ENCODE results near the gene PRKCH.
"Not testable (repeated sequence)": the region's sequence is repeated elsewhere in the genome, so short reads cannot be mapped to it uniquely, and the experiment has no call there.

The PRKCH gene

DNA sequence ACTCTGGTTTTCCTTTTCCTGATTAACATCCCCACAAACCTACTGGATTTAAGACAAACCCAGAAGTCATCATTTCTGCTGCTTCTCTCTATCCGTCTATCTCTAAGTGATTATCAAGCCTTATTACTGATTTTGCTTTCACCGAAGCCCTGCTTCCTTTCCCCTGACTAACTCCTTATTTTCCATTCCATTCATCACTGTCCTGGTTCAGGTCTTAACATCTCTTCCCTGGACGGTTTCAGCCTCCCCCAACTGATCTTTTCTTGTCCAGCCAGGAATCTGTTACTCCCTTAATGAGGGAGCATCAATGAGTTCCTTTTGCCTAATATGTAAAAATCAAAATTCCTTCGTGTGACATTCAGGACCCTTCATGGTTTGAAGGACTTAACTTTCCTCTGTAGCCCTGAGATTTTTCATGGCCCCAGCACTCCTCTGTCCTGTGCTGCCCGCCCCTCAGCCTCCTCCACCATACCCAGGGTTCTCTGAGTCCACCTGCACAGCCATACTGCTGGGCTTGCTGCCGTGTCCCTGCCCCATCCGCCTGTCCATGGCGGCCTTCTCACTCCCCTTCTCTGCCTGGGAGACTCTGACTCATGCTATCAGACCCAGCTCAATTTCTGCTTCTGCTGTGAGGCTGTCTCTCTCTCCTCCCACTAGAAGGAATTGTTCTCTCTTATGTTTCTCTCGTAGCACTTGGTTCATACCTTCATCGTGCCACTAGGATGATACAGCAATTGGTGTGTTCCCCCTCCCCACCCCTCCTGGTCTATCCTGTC lies 206.1 kb downstream of the PRKCH start:
- Mint-ChIP-seq H3K36me3 (ENCODE audit: insufficient read depth) (peaks cover 71% of the 10 kb centered on the region), H3K27ac (peak overlapping the region; percentile 80 to 84), H3K27me3 (no peaks in the 10 kb centered on the region), H3K9me3 (no peaks in the 10 kb centered on the region), H3K4me3 (peak overlapping the region; percentile 9 to 69), H3K4me1 (ENCODE audit: low read depth in 2 of 2) (peaks cover 62 to 80% of the 10 kb centered on the region in 2 donors)
- ATAC-seq (replicated peaks) (no peak), DNase-seq (no peak)

DNA sequence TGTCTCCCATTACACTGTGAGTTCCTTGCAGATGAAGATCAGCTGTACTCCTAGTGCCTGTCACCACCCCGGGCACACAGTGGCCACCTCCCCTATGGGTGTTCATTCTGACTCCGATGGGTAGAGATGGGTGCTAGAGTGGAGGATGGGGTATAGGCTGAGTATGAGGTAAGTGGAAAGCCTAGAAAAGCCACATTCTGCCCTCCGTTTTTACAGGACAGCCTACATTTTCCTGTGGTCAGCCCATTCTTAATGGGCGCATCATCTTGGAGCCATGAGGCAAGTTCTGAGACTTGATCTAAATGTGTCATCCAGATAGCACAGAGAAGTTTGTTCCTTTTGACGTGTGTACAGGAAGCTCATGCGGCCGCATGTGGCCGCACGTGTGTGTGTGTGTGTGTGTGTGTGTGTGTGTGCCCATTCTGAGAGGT lies 207.2 kb downstream of the PRKCH start:
- peak overlapping the region; percentile 50 to 69 for H3K4me3 Mint-ChIP-seq
- H3K36me3 Mint-ChIP-seq (ENCODE audit: insufficient read depth): peaks cover 76% of the 10 kb centered on the region
- peak overlapping the region; percentile 80 to 84 for H3K27ac Mint-ChIP-seq
- no peaks in the 10 kb centered on the region for H3K9me3 Mint-ChIP-seq
- no peaks in the 10 kb centered on the region for H3K27me3 Mint-ChIP-seq
- peaks cover 60 to 80% of the 10 kb centered on the region in 2 donors for H3K4me1 Mint-ChIP-seq (ENCODE audit: low read depth in 2 of 2)
- ATAC-seq (replicated peaks) (peak; percentile 67), DNase-seq (peak in 2 of 3 experiments; percentile 26)

DNA sequence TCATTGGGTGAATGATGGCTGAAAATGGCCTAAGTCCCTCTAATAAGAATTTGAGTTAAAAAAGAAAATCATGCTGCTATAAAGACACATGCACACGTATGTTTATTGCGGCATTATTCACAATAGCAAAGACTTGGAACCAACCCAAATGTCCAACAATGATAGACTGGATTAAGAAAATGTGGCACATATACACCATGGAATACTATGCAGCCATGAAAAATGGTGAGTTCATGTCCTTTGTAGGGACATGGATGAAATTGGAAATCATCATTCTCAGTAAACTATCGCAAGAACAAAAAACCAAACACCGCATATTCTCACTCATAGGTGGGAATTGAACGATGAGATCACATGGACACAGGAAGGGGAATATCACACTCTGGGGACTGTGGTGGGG lies 208.0 kb downstream of the PRKCH start:
- not testable (repeated sequence) for ATAC-seq (replicated peaks); H3K9me3 Mint-ChIP-seq; DNase-seq; H3K27me3 Mint-ChIP-seq; H3K4me3 Mint-ChIP-seq
- Mint-ChIP-seq H3K4me1 (ENCODE audit: low read depth in 2 of 2) (peaks cover 62 to 77% of the 10 kb centered on the region in 2 donors), H3K27ac (peak overlapping the region; percentile 80 to 84), H3K36me3 (ENCODE audit: insufficient read depth) (peaks cover 80% of the 10 kb centered on the region)

- ATAC-seq (replicated peaks) (no peak), DNase-seq (no peak)
- H3K9me3 Mint-ChIP-seq: no peaks in the 10 kb centered on the region
- no peaks in the 10 kb centered on the region for H3K27me3 Mint-ChIP-seq
- H3K4me3 Mint-ChIP-seq: no peak overlapping the region
- H3K36me3 Mint-ChIP-seq (ENCODE audit: insufficient read depth): peaks cover 84% of the 10 kb centered on the region
- H3K27ac Mint-ChIP-seq: peak overlapping the region; percentile 53 to 94
- peaks cover 56 to 73% of the 10 kb centered on the region in 2 donors for H3K4me1 Mint-ChIP-seq (ENCODE audit: low read depth in 2 of 2)
Observed at GRCh38 chr14:61530296-61530695, 208.9 kb downstream of the PRKCH start.

DNA sequence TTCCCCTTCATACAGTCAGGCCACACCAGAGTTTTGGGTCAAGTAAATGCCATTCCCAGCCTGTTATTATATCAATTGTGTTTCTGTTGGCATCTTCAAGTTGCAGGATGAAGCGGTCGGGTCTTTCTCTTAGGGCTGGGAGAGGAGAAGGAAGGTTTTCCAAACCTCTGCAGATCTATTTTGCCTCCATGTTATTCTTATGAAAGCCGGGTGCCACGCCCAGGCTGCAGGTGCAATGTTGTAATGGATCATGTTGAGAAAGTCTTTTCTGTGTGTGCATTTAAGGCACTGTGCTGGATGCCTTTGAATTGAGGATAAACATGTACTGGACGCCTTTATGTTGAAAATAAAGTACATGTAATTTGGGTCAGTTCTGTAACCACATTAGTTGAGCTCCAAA lies 209.5 kb downstream of the PRKCH start:
- peaks cover 50 to 71% of the 10 kb centered on the region in 2 donors for H3K4me1 Mint-ChIP-seq (ENCODE audit: low read depth in 2 of 2)
- peaks cover 84% of the 10 kb centered on the region for H3K36me3 Mint-ChIP-seq (ENCODE audit: insufficient read depth)
- DNase-seq (no peak), ATAC-seq (replicated peaks) (no peak)
- peak overlapping the region; percentile 53 to 94 for H3K27ac Mint-ChIP-seq
- no peak overlapping the region for H3K4me3 Mint-ChIP-seq
- no peaks in the 10 kb centered on the region for H3K9me3 Mint-ChIP-seq
- no peaks in the 10 kb centered on the region for H3K27me3 Mint-ChIP-seq

DNA sequence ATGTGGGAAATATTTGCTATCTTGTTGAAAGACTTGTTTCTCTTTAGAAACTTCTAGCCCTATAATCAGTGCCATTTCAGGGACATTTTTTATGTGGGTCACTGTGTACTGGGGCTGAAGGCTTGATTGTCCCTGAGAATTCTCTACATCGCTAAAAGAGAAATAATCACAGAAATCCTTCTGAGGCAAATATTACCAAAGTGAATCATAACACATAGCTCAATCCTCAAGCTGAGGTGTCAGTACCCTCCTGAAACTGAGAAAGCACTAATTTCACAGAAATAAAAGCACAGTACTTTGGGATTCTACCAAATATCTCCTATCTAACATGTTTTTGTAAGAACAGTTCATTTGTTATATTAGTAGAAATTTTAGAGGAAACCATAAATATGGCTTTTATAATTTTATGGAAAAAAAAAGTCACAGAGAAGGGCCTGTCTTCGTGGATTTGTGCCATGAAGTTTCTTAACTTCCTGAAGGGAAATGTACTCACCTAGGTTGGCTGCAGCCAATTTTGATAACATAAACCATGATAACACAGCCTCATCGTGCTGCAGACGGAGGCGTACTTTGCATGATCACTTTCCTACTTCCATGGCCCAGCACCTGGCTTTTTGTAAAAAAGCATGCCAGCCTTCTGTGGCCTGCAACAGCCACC lies 210.2 kb downstream of the PRKCH start:
- no peak for ATAC-seq (replicated peaks)
- DNase-seq: no peak
- Mint-ChIP-seq H3K36me3 (ENCODE audit: insufficient read depth) (peaks cover 84% of the 10 kb centered on the region), H3K4me1 (ENCODE audit: low read depth in 2 of 2) (peaks cover 48 to 69% of the 10 kb centered on the region in 2 donors), H3K27me3 (no peaks in the 10 kb centered on the region), H3K27ac (peak overlapping the region; percentile 53 to 94), H3K9me3 (no peaks in the 10 kb centered on the region), H3K4me3 (no peak overlapping the region)

DNA sequence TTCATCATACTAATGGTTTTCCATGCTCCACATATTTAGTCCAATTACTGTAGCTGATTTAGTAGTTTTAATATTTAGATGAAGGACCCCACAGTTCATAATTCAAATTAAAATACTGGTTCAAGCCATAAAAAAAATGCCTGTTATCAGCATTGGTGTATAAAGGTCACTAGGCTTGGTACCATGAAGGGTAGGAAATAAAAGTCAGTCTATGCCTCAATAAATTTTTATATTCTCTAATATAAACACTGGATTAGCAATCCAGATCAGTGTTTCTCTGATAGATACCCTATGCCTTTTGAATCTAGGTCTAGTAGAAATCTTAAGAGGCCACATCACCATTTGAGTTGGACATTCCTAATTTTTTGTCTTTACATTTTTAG lies 210.7 kb downstream of the PRKCH start:
- H3K9me3 Mint-ChIP-seq: no peaks in the 10 kb centered on the region
- peaks cover 43 to 64% of the 10 kb centered on the region in 2 donors for H3K4me1 Mint-ChIP-seq (ENCODE audit: low read depth in 2 of 2)
- H3K27ac Mint-ChIP-seq: peak overlapping the region; percentile 53 to 94

DNA sequence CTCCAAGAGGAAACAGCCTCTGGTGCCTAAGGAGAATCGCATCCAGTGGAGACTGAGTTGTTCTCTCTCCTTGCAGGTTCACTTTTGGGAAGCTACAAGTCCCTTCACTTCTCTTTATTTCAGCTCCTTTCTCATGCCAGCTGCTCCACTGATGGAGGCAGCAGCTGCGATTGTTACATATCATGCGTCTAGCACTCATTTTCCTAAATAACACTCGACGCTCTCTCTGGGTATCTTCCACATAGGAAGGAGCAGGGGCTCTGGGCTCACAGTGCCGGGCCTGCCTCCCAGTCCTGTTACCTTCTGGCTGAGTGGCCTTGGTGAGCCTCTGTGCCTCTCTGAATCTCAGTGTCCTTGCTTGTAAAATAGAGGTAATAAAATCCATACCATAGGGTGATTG lies 211.4 kb downstream of the PRKCH start:
- ATAC-seq (replicated peaks): no peak
- Mint-ChIP-seq H3K36me3 (ENCODE audit: insufficient read depth) (peaks cover 90% of the 10 kb centered on the region), H3K4me3 (no peak overlapping the region), H3K27ac (peak overlapping the region; percentile 44 to 94), H3K4me1 (ENCODE audit: low read depth in 2 of 2) (peaks cover 42 to 61% of the 10 kb centered on the region in 2 donors), H3K9me3 (no peaks in the 10 kb centered on the region), H3K27me3 (no peaks in the 10 kb centered on the region)
- DNase-seq: no peak

More for the DNA sequence above, 210.7 kb downstream of the PRKCH start:
- DNase-seq (no peak), ATAC-seq (replicated peaks) (no peak)
- peaks cover 86% of the 10 kb centered on the region for H3K36me3 Mint-ChIP-seq (ENCODE audit: insufficient read depth)
- H3K4me3 Mint-ChIP-seq: no peak overlapping the region
- no peaks in the 10 kb centered on the region for H3K27me3 Mint-ChIP-seq

GRCh38 chr14:61533513-61534255 lies 212.3 kb downstream of the PRKCH start:
- no peaks in the 10 kb centered on the region for H3K9me3 Mint-ChIP-seq
- peaks cover 89% of the 10 kb centered on the region for H3K36me3 Mint-ChIP-seq (ENCODE audit: insufficient read depth)
- no peak for DNase-seq
- peaks cover 35 to 53% of the 10 kb centered on the region in 2 donors for H3K4me1 Mint-ChIP-seq (ENCODE audit: low read depth in 2 of 2)
- no peak overlapping the region for H3K4me3 Mint-ChIP-seq
- H3K27me3 Mint-ChIP-seq: no peaks in the 10 kb centered on the region
- H3K27ac Mint-ChIP-seq: peak overlapping the region; percentile 44 to 94
- ATAC-seq (replicated peaks): no peak

DNA sequence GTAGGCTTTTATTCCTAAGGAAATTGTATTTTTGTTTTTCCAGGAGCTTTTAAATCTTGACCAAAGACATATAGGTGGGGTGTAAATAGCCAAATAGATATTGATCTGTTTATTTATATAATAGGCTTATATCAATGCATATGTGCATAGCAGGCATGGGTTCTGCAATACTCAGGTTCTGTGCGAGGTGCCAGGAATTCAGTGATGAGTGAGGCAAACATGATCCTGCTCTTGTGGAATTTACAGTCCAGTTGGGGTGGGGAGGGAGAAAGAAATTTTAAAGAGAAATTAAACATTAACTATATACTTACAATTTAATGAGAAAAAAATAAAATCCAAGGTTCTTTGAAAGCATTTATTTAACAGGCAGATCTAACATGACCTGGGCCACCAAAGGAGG lies 213.7 kb downstream of the PRKCH start:
- Mint-ChIP-seq H3K27ac (peak overlapping the region; percentile 69 to 94), H3K27me3 (no peaks in the 10 kb centered on the region), H3K36me3 (ENCODE audit: insufficient read depth) (peaks cover 90% of the 10 kb centered on the region), H3K9me3 (no peaks in the 10 kb centered on the region), H3K4me3 (no peak overlapping the region), H3K4me1 (ENCODE audit: low read depth in 2 of 2) (peaks cover 36 to 50% of the 10 kb centered on the region in 2 donors)
- ATAC-seq (replicated peaks): no peak
- no peak for DNase-seq

DNA sequence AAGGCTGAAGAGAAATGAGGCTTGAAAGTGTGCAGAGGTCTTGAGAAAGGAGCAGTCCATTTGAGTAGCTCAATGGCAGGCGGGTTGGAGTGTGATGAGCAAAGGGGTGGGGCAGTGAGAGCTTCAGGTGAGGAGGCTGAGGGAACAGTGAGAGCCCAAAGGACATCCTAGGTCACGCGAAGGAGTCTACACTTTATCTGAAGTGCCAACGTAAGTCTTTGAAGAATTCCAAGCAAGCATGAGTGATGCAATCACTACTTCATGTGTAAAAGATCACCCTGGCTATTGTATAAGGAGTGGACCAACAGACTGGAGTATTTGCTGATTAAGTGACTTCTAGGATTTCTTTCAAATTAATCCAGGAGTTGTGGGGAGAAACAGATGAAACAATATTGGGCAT lies 214.1 kb downstream of the PRKCH start:
- H3K27me3 Mint-ChIP-seq: no peaks in the 10 kb centered on the region
- H3K4me1 Mint-ChIP-seq (ENCODE audit: low read depth in 2 of 2): peaks cover 32 to 46% of the 10 kb centered on the region in 2 donors
- DNase-seq: no peak
- peak overlapping the region; percentile 69 to 94 for H3K27ac Mint-ChIP-seq
- ATAC-seq (replicated peaks): no peak
- no peaks in the 10 kb centered on the region for H3K9me3 Mint-ChIP-seq
- peaks cover 89% of the 10 kb centered on the region for H3K36me3 Mint-ChIP-seq (ENCODE audit: insufficient read depth)
- no peak overlapping the region for H3K4me3 Mint-ChIP-seq

- H3K4me3 Mint-ChIP-seq: no peak overlapping the region
- ATAC-seq (replicated peaks): no peak
- peaks cover 29 to 41% of the 10 kb centered on the region in 2 donors for H3K4me1 Mint-ChIP-seq (ENCODE audit: low read depth in 2 of 2)
- H3K27me3 Mint-ChIP-seq: no peaks in the 10 kb centered on the region
- peaks cover 88% of the 10 kb centered on the region for H3K36me3 Mint-ChIP-seq (ENCODE audit: insufficient read depth)
- DNase-seq: no peak
- no peaks in the 10 kb centered on the region for H3K9me3 Mint-ChIP-seq
- peak overlapping the region; percentile 87 to 94 for H3K27ac Mint-ChIP-seq
Observed at GRCh38 chr14:61536661-61537562, 215.5 kb downstream of the PRKCH start.

Data from effector memory CD8-positive, alpha-beta T cell (primary cell).